LNCAP (cell line): ENCODE data around the gene WBP2.

ENCODE experiments used
- CTCF ChIP-seq: fragments of 450-650 bp; IDR thresholded peaks from 2 replicates; pipeline ENCODE4 v1.5.1; 2017; ENCODE audit warnings: mild to moderate bottlenecking

Gene WBP2

GRCh38 chr17:75874323-75875181 is 19.4 kb upstream of the WBP2 start:
- no peak for TF ChIP-seq CTCF

- no peak for TF ChIP-seq CTCF
Measured at GRCh38 chr17:75873587-75874322, 18.6 kb upstream of the WBP2 start.

GRCh38 chr17:75872434-75873351 is 17.6 kb upstream of the WBP2 start:
- no peak for TF ChIP-seq CTCF

GRCh38 chr17:75869282-75870141 is 14.4 kb upstream of the WBP2 start:
- TF ChIP-seq CTCF, result no peak

GRCh38 chr17:75864448-75864871 is 9.3 kb upstream of the WBP2 start:
- TF ChIP-seq CTCF, result no peak

GRCh38 chr17:75861927-75862317 is 6.8 kb upstream of the WBP2 start:
- no peak for TF ChIP-seq CTCF
